H1 (cell line): ENCODE data around the gene SRPRA. TPM values are rescaled to one million over a fixed set of nuclear protein-coding genes. Genes with fewer than 3 reads are reported as not detected.

Experiments
- CTCF ChIA-PET: fragments of 300-600 bp; sonication (Branson Sonifier 250); formaldehyde crosslinking; loops from one replicate; lab custom pipeline; 2021; ENCODE audit not compliant: partially characterized antibody; lab: Charles Lee
- POLR2A ChIA-PET: fragments of 300-600 bp; sonication (Branson Sonifier 250); formaldehyde crosslinking; loops from one replicate; lab custom pipeline; 2021; ENCODE audit warnings: inconsistent platforms; ENCODE audit not compliant: partially characterized antibody; lab: Charles Lee
- DNase-seq, 2 experiments: peaks; one replicate each; pipeline versions ENCODE4 v3.0.0 to v3.0.0-alpha.2; 2010 to 2022; ENCODE audit warnings: low spot score in 2 of 2, low read depth in 1 of 2, mixed read lengths in 1 of 2
- FAIRE-seq: peaks from 2 replicates; lab custom pipeline; 2011; peaks lifted over from hg19 to GRCh38; lab: Jason Lieb, UNC
- H2AFZ ChIP-seq: 2 replicates; pipeline ENCODE4 v1.8.1; 2012; ENCODE audit warnings: low read length, inconsistent platforms
- H2AK5ac ChIP-seq: 2 replicates; pipeline ENCODE4 v1.6.1; 2013; ENCODE audit warnings: low read depth, low read length
- H2BK120ac ChIP-seq: replicated peaks from 2 replicates; pipeline ENCODE3; 2013; ENCODE audit warnings: low read depth, low read length, inconsistent platforms
- H2BK12ac ChIP-seq: 2 replicates; pipeline ENCODE4 v1.6.1; 2013; ENCODE audit warnings: low read depth, low read length
- H2BK15ac ChIP-seq: 2 replicates; pipeline ENCODE4 v1.6.1; 2013; ENCODE audit warnings: low read length
- H2BK20ac ChIP-seq: 2 replicates; pipeline ENCODE4 v1.6.1; 2013; ENCODE audit warnings: low read length
- H2BK5ac ChIP-seq: 2 replicates; pipeline ENCODE4 v1.6.1; 2013; ENCODE audit warnings: low read depth, low read length
- H3K14ac ChIP-seq: 2 replicates; pipeline ENCODE4 v1.6.1; 2013; ENCODE audit warnings: inconsistent platforms; ENCODE audit not compliant: insufficient read length
- H3K18ac ChIP-seq: 2 replicates; pipeline ENCODE4 v1.6.1; 2013; ENCODE audit warnings: low read length; ENCODE audit errors: extremely low read depth
- H3K23ac ChIP-seq: 2 replicates; pipeline ENCODE4 v1.6.1; 2013; ENCODE audit warnings: inconsistent platforms; ENCODE audit not compliant: insufficient read length
- H3K23me2 ChIP-seq: 2 replicates; pipeline ENCODE4 v1.6.1; 2013; ENCODE audit warnings: low read depth, low read length
- H3K27ac ChIP-seq: 2 replicates; pipeline ENCODE4 v1.6.1; 2011; ENCODE audit warnings: low read depth, low read length, inconsistent platforms
- H3K27me3 ChIP-seq, 4 experiments: replicated peaks in 1 of 4; 1 replicate in 1 of 4; 2 replicates in 3 of 4; pipeline versions ENCODE4 v1.6.1 to v1.8.1; 2011 to 2013; ENCODE audit warnings: low read length in 3 of 4, mild to moderate bottlenecking in 3 of 4, inconsistent platforms in 2 of 4, mixed read lengths in 2 of 4, moderate library complexity in 1 of 4; ENCODE audit not compliant: control insufficient read depth in 3 of 4, insufficient read depth in 3 of 4; ENCODE audit errors: extremely low read depth in 1 of 4
- H3K36me3 ChIP-seq, 4 experiments: 2 replicates each; pipeline versions ENCODE4 v1.6.1 to v1.8.1; 2011 to 2013; ENCODE audit warnings: mild to moderate bottlenecking in 4 of 4, low read length in 3 of 4, moderate library complexity in 2 of 4, control low read depth in 1 of 4, inconsistent platforms in 1 of 4; ENCODE audit not compliant: insufficient read depth in 4 of 4, control insufficient read depth in 2 of 4
- H3K4ac ChIP-seq: replicated peaks from 2 replicates; pipeline ENCODE3; 2013; ENCODE audit warnings: low read length, low read depth, mixed read lengths, inconsistent platforms; ENCODE audit not compliant: insufficient read length
- H3K4me1 ChIP-seq, 4 experiments: replicated peaks in 1 of 4; 1 replicate in 1 of 4; 2 replicates in 3 of 4; pipeline versions ENCODE4 v1.6.1 to v1.8.1; 2011 to 2013; ENCODE audit warnings: low read length in 3 of 4, inconsistent platforms in 2 of 4, mixed read lengths in 1 of 4; ENCODE audit not compliant: insufficient read depth in 4 of 4, control insufficient read depth in 3 of 4
- H3K4me2 ChIP-seq, 2 experiments: 2 replicates each; pipeline versions ENCODE4 v1.6.1 to v1.8.1; 2011 to 2013; ENCODE audit warnings: low read depth in 2 of 2, low read length in 2 of 2, control low read depth in 1 of 2, inconsistent platforms in 1 of 2, mild to moderate bottlenecking in 1 of 2; ENCODE audit not compliant: insufficient read depth in 1 of 2
- H3K4me3 ChIP-seq, 4 experiments: fragments of 200-600, 300-600 bp in 1 of 4; sonication (generic), shearing (Covaris generic), sonication (Bioruptor Twin) in 1 of 4; 2 replicates each; pipeline versions ENCODE4 v1.5.1 to v1.8.1; 2011 to 2016; ENCODE audit warnings: low read length in 4 of 4, low read depth in 3 of 4, control low read depth in 2 of 4, inconsistent platforms in 2 of 4, mild to moderate bottlenecking in 2 of 4, mixed read lengths in 1 of 4, moderate library complexity in 1 of 4; ENCODE audit not compliant: insufficient read depth in 2 of 4; ENCODE audit errors: extremely low read depth in 1 of 4
- H3K56ac ChIP-seq: replicated peaks from 2 replicates; pipeline ENCODE3; 2013; ENCODE audit warnings: low read depth, mild to moderate bottlenecking, mixed read lengths, low read length, inconsistent platforms; ENCODE audit not compliant: insufficient read length
- H3K79me1 ChIP-seq: 2 replicates; pipeline ENCODE4 v1.6.1; 2013; ENCODE audit warnings: low read depth, low read length, control low read depth
- H3K79me2 ChIP-seq, 2 experiments: 2 replicates each; pipeline versions ENCODE4 v1.6.1 to v1.8.1; 2012 to 2013; ENCODE audit warnings: low read length in 2 of 2, mild to moderate bottlenecking in 2 of 2, inconsistent platforms in 1 of 2; ENCODE audit not compliant: insufficient read depth in 2 of 2, control insufficient read depth in 1 of 2
- H3K9ac ChIP-seq, 4 experiments: replicated peaks in 1 of 4; 1 replicate in 1 of 4; 2 replicates in 3 of 4; pipeline versions ENCODE4 v1.6.1 to v1.8.1; 2011 to 2013; ENCODE audit warnings: low read depth in 3 of 4, low read length in 3 of 4, control low read depth in 2 of 4, mild to moderate bottlenecking in 2 of 4, moderate library complexity in 2 of 4, inconsistent platforms in 1 of 4; ENCODE audit errors: extremely low read depth in 1 of 4
- H3K9me3 ChIP-seq, 2 experiments: 2 replicates each; pipeline versions ENCODE4 v1.6.1 to v1.8.1; 2012 to 2013; ENCODE audit warnings: mild to moderate bottlenecking in 2 of 2, moderate library complexity in 2 of 2, control low read depth in 1 of 2, inconsistent platforms in 1 of 2, low read depth in 1 of 2, low read length in 1 of 2, mixed read lengths in 1 of 2; ENCODE audit not compliant: insufficient read depth in 2 of 2
- H4K20me1 ChIP-seq, 2 experiments: replicated peaks in 1 of 2; 2 replicates each; pipeline versions ENCODE3 to v1.8.1; 2011 to 2013; ENCODE audit warnings: inconsistent platforms in 2 of 2, low read length in 2 of 2, mild to moderate bottlenecking in 1 of 2; ENCODE audit not compliant: insufficient read depth in 2 of 2, control insufficient read depth in 1 of 2
- H4K5ac ChIP-seq: 2 replicates; pipeline ENCODE4 v1.6.1; 2013; ENCODE audit warnings: low read length, low read depth, mixed read lengths, inconsistent platforms; ENCODE audit not compliant: insufficient read length
- H4K8ac ChIP-seq: 2 replicates; pipeline ENCODE4 v1.8.0; 2013; ENCODE audit warnings: mild to moderate bottlenecking, moderate library complexity, low read length, inconsistent platforms; ENCODE audit not compliant: insufficient read depth; ENCODE audit errors: extremely low read depth
- H4K91ac ChIP-seq: replicated peaks from 2 replicates; pipeline ENCODE3; 2013; ENCODE audit warnings: low read length, mixed read lengths, inconsistent platforms; ENCODE audit not compliant: insufficient read length
- CBX8 ChIP-seq: fragments of 300-800, 300-1000 bp; sonication (generic); IDR thresholded peaks from 2 replicates; pipeline ENCODE4 v1.7.1; 2016; ENCODE audit warnings: low read depth, low read length, borderline replicate concordance
- RAD21 ChIP-seq, 2 experiments: IDR thresholded peaks in 1 of 2; conservative IDR thresholded peaks in 1 of 2; 2 replicates each; pipeline ENCODE4 v1.6.1; 2011; ENCODE audit warnings: low read depth in 2 of 2, low read length in 2 of 2, improper control_type of control experiment in 1 of 2, inconsistent platforms in 1 of 2, mild to moderate bottlenecking in 1 of 2, moderate library complexity in 1 of 2
- WGBS, 2 experiments: shearing (Covaris generic) in 1 of 2; methylation state at CpG; one replicate each; pipeline versions ENCODE4 v1.1.6 to v1.1.7; 2013 to 2015; ENCODE audit warnings: low lambda C conversion rate in 2 of 2, mixed read lengths in 2 of 2, inconsistent platforms in 1 of 2, low coverage in 1 of 2, missing lambda C conversion rate in 1 of 2; ENCODE audit not compliant: insufficient replicate concordance in 2 of 2, insufficient coverage in 1 of 2, insufficient read length in 1 of 2; ENCODE audit errors: extremely low coverage in 1 of 2, missing lambda C conversion rate in 1 of 2; 5-methylcytosine and 5-hydroxymethylcytosine counted together
- polyA plus RNA-seq, 7 experiments: library from polyadenylated mRNA; depleted of rRNA in 3 of 7; stranded (reverse) in 5 of 7; unstranded in 2 of 7; fragments of >200 nt in 5 of 7; fragments of 200-250 nt in 2 of 7; gene quantifications; 1 replicate in 5 of 7; 2 replicates in 1 of 7; 4 replicates in 1 of 7; pipeline versions ENCODE4 v1.2.1 to v1.2.3, GENCODE V29; 2011 to 2013; ENCODE audit warnings: missing spikeins in 2 of 7, mixed read lengths in 2 of 7
- total RNA-seq: library from RNA; stranded (reverse); fragmentation: NEBNext Ultra II Directional; extraction: Animal tissue kit (Norgen Biotek cat#: 25700); gene quantifications from 2 replicates; pipeline ENCODE4 v1.2.1, GENCODE V29; 2021
- TF ChIP-seq, protein P1 (sequence below), 3 experiments: IDR thresholded peaks; 1 replicate in 2 of 3; 2 replicates in 1 of 3; pipeline versions ENCODE4 v1.5.1 to v1.6.1; 2011; ENCODE audit warnings: low read length in 3 of 3, mild to moderate bottlenecking in 3 of 3, inconsistent platforms in 2 of 3, low read depth in 1 of 3, moderate library complexity in 1 of 3; ENCODE audit not compliant: insufficient read depth in 1 of 3; ENCODE audit errors: control extremely low read depth in 1 of 3

The SRPRA gene
- total and polyA plus RNA-seq, 2 of the 8 experiments (the other 6 are each of a cell fraction or from before 2014, with no cell fraction given) = 57.6 to 62.0 TPM

DNA sequence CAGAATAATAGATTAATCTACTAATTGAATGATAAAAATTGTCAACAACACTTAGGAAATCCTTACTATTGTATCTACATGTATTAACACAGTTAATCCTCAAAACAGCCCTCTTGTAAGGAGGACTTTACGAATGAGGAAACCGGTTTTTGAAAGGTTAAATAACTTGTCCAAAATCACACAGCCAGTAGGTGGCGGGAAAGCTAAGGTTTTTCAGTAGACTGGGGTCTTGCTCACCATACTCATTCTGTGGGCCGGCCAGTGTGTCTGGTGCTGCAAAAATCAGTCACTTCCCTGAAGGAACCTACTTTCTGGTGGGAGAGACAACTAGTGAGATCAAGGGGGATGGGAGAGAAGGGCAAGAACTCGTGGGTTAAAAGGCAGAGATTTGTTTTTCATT, 39.0 kb upstream of the SRPRA start:
- Histone ChIP-seq H3K4me1 (peaks cover 0 to 5% (median 2%) of the 10 kb centered on the region in 4 experiments; a peak in 4 of 7 replicates), H4K91ac (no peak overlapping the region), H3K23me2 (peaks cover 3% of the 10 kb centered on the region), H4K8ac (no peak overlapping the region), H3K9me3 (no peaks in the 10 kb centered on the region), H3K9ac (no peak overlapping the region), H3K79me2 (peaks cover 0 to 10% of the 10 kb centered on the region in 2 experiments; a peak in 2 of 4 replicates), H3K14ac (no peak overlapping the region), H2AK5ac (no peak overlapping the region), H2BK15ac (no peak overlapping the region), H2BK20ac (no peak overlapping the region), H3K18ac (no peak overlapping the region), H3K4me2 (no peak overlapping the region), H3K27me3 (no peaks in the 10 kb centered on the region), H3K4me3 (no peak overlapping the region), H4K5ac (no peak overlapping the region), H3K4ac (no peak overlapping the region), H2BK120ac (no peak overlapping the region), H2BK12ac (no peak overlapping the region), H3K23ac (no peak overlapping the region), H3K27ac (no peak overlapping the region), H2AFZ (no peak overlapping the region), H3K79me1 (peaks cover 2% of the 10 kb centered on the region; the same call in 1 of the 2 replicates), H3K36me3 (peaks cover 0 to 3% (median 2%) of the 10 kb centered on the region in 4 experiments; a peak in 2 of 8 replicates), H4K20me1 (peaks cover 0 to 1% of the 10 kb centered on the region in 2 experiments), H3K56ac (no peak overlapping the region), H2BK5ac (no peak overlapping the region)
- WGBS, 2 experiments = 60% methylated on average over 5 of the region's 5 CpGs; no CpG with 5 or more reads in 1 of the 2 experiments
- ChIA-PET POLR2A (interaction anchor here (0.7 to 0.9 kb wide), 2 partner anchors 23 to 38 kb away, joined by 3 to 5 read pairs; no protein-coding TSS in a partner anchor), CTCF (interaction anchor here (0.6 to 4.8 kb wide), 15 partner anchors 9 to 591 kb away, joined by 3 to 24 read pairs (median 4); no protein-coding TSS in a partner anchor)
- peak; percentile 55 to 70 for TF ChIP-seq RAD21 (IDR thresholded peaks at IDR 0.05 in 1 of 2, conservative IDR thresholded peaks at IDR 0.05 in 1 of 2; ENCODE audit: low read depth in 2 of 2, low read length in 2 of 2)
- TF ChIP-seq, protein P1, sequence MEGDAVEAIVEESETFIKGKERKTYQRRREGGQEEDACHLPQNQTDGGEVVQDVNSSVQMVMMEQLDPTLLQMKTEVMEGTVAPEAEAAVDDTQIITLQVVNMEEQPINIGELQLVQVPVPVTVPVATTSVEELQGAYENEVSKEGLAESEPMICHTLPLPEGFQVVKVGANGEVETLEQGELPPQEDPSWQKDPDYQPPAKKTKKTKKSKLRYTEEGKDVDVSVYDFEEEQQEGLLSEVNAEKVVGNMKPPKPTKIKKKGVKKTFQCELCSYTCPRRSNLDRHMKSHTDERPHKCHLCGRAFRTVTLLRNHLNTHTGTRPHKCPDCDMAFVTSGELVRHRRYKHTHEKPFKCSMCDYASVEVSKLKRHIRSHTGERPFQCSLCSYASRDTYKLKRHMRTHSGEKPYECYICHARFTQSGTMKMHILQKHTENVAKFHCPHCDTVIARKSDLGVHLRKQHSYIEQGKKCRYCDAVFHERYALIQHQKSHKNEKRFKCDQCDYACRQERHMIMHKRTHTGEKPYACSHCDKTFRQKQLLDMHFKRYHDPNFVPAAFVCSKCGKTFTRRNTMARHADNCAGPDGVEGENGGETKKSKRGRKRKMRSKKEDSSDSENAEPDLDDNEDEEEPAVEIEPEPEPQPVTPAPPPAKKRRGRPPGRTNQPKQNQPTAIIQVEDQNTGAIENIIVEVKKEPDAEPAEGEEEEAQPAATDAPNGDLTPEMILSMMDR (IDR thresholded peaks at IDR 0.05; ENCODE audit: control extremely low read depth in 1 of 3, insufficient read depth in 1 of 3, low read depth in 1 of 3, low read length in 3 of 3) = peak; percentile 13 to 70 (median 58)
- no peak for TF ChIP-seq CBX8
- peak in 1 of 2 experiments; percentile 59 for DNase-seq
- peak; percentile 48 for FAIRE-seq
